SW 1271 (cell line): Measurements from ENCODE around the gene CACNA2D3.

Experiments
- DNase-seq, 2 experiments: peaks; one replicate each; lab custom pipeline; 2025; lab: John Stamatoyannopoulos, UW

Gene CACNA2D3

GRCh38 chr3:54846119-54846518 lies 723.8 kb downstream of the CACNA2D3 start:
- no peak for DNase-seq

- DNase-seq = no peak
Measured at GRCh38 chr3:54847361-54847760, 725.0 kb downstream of the CACNA2D3 start.

GRCh38 chr3:54849360-54849759 lies 727.0 kb downstream of the CACNA2D3 start:
- no peak for DNase-seq

GRCh38 chr3:54850484-54851018 lies 728.2 kb downstream of the CACNA2D3 start:
- DNase-seq = no peak

- DNase-seq = peak in 1 of 2 experiments; percentile 6
Measured at GRCh38 chr3:54853573-54854404, 731.4 kb downstream of the CACNA2D3 start.

- DNase-seq = no peak
Measured at GRCh38 chr3:54856271-54856670, 733.9 kb downstream of the CACNA2D3 start.

GRCh38 chr3:54857343-54857742 lies 735.0 kb downstream of the CACNA2D3 start:
- DNase-seq = no peak

- DNase-seq = no peak
Measured at GRCh38 chr3:54858093-54858785, 735.9 kb downstream of the CACNA2D3 start.

GRCh38 chr3:54859184-54859583 lies 736.8 kb downstream of the CACNA2D3 start:
- DNase-seq = no peak

- no peak for DNase-seq
Measured at GRCh38 chr3:54861248-54862067, 739.1 kb downstream of the CACNA2D3 start.

GRCh38 chr3:54862526-54862925 lies 740.2 kb downstream of the CACNA2D3 start:
- no peak for DNase-seq

- DNase-seq = no peak
Measured at GRCh38 chr3:54863366-54863765, 741.0 kb downstream of the CACNA2D3 start.

- no peak for DNase-seq
Measured at GRCh38 chr3:54863786-54864185, 741.4 kb downstream of the CACNA2D3 start.

GRCh38 chr3:54865316-54865715 lies 743.0 kb downstream of the CACNA2D3 start:
- DNase-seq = no peak

GRCh38 chr3:54866251-54866650 lies 743.9 kb downstream of the CACNA2D3 start:
- no peak for DNase-seq

- DNase-seq = peak in 1 of 2 experiments; percentile 8
Measured at GRCh38 chr3:54870423-54870822, 748.1 kb downstream of the CACNA2D3 start.

- DNase-seq = no peak
Measured at GRCh38 chr3:54871867-54872266, 749.5 kb downstream of the CACNA2D3 start.

GRCh38 chr3:54873059-54874010 lies 751.0 kb downstream of the CACNA2D3 start:
- no peak for DNase-seq

GRCh38 chr3:54874816-54875556 lies 752.6 kb downstream of the CACNA2D3 start:
- no peak for DNase-seq

GRCh38 chr3:54875596-54876268 lies 753.4 kb downstream of the CACNA2D3 start:
- no peak for DNase-seq
